Measurements from ENCODE around the gene NFATC2. TPM values are rescaled to one million over a fixed set of nuclear protein-coding genes. Genes with fewer than 3 reads are reported as not detected.

Gene NFATC2
- total RNA-seq, 2 experiments from 2014 or later = 32.5 to 33.2 TPM

DNA sequence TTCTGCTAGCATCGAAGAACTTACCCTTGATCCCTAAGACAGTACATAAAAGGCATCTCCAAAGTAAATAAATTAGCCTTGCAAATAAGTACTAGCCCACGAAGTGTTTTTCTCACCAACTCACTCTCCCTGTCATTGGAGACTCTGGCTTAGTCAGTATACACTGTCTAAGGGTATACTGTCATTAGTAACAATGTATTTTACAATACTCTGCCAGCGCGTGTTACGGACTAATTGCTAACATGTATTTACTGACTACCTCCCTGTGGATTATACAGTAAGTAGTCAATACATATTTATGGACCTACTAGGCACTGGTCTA is 72.1 kb downstream of the NFATC2 start:
- POLR2A ChIA-PET = interaction anchor here (0.5 to 1.4 kb wide), 4 partner anchors 11 to 384 kb away, joined by 3 to 4 read pairs (median 4); no protein-coding TSS in a partner anchor
- H3K27ac Mint-ChIP-seq = peak overlapping the region; percentile 85
- TF ChIP-seq, protein P1, sequence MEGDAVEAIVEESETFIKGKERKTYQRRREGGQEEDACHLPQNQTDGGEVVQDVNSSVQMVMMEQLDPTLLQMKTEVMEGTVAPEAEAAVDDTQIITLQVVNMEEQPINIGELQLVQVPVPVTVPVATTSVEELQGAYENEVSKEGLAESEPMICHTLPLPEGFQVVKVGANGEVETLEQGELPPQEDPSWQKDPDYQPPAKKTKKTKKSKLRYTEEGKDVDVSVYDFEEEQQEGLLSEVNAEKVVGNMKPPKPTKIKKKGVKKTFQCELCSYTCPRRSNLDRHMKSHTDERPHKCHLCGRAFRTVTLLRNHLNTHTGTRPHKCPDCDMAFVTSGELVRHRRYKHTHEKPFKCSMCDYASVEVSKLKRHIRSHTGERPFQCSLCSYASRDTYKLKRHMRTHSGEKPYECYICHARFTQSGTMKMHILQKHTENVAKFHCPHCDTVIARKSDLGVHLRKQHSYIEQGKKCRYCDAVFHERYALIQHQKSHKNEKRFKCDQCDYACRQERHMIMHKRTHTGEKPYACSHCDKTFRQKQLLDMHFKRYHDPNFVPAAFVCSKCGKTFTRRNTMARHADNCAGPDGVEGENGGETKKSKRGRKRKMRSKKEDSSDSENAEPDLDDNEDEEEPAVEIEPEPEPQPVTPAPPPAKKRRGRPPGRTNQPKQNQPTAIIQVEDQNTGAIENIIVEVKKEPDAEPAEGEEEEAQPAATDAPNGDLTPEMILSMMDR (IDR thresholded peaks at IDR 0.05) = no peak
- peaks cover 93% of the 10 kb centered on the region for H3K36me3 Mint-ChIP-seq (ENCODE audit: low read depth)
- H3K27me3 Mint-ChIP-seq = no peaks in the 10 kb centered on the region
- Histone ChIP-seq H3K4me1 (ENCODE audit: insufficient read depth, low read length) (peaks cover 19% of the 10 kb centered on the region), H3K4me3 (ENCODE audit: low read length) (no peak overlapping the region), H3K9me3 (ENCODE audit: control insufficient read depth in 1 of 2, insufficient read depth in 1 of 2, low read length in 2 of 2) (no peaks in the 10 kb centered on the region), H3K27me3 (ENCODE audit: control insufficient read depth in 1 of 2, insufficient read depth in 2 of 2, low read length in 2 of 2) (no peaks in the 10 kb centered on the region), H3K36me3 (ENCODE audit: insufficient read depth, low read length) (peaks cover 83% of the 10 kb centered on the region), H3K27ac (ENCODE audit: low read depth in 1 of 2, low read length in 2 of 2) (peak overlapping the region in 1 of 2 donors; percentile 38)
- peak overlapping the region; percentile 7 for H3K4me3 Mint-ChIP-seq
- no peaks in the 10 kb centered on the region for H3K9me3 Mint-ChIP-seq
- no peak for ATAC-seq (ENCODE audit: poor library complexity)
- CTCF ChIA-PET = no interaction called here
- intact Hi-C loops (cut with DNase I, micrococcal nuclease) = no loop called here
- peaks cover 30% of the 10 kb centered on the region for H3K4me1 Mint-ChIP-seq (ENCODE audit: low read depth)
- DNase-seq = no peak

DNA sequence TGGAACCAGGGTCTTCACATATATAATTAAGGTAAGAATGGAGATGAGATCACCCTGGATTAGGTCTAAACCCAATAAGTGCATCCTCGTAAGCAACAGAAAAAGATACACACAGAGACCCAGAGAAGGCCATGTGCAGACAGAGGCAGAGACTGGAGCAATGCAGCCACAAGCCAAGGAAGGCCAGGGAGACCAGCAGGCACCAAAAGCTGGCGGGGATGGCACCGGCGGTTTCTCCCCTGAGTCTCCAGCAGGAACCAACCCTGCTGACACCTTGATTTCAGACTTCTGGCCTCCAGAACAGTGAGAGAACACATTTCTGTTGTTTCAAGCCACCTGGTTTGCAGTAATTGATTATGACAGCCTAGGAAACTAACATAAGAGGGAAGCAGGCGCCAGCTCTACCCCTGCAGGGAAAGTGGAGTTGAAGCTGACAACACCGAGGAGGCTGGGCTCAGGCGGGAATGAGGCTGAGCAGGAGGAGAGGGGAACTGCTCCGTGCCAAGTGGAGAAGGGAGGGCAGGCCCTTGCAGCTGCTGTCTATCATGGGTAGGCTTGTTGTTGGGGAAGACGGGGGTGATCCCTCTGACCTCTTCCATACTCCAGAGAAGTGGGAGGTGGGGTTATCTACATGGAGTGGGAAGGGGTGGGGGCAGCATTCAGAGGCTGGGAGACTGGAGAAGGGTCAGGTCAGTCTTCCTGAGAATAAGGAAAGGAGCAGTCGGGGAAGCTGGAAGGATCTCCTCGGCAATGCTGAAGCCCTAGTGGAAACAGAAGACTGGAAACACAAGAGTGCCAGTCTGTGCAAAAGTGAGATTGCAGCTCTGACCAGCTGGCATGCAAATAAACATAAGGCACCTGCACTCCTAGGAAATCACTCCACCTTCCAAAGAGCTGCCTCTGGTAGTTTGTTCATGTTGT is 72.7 kb downstream of the NFATC2 start:
- H3K36me3 Mint-ChIP-seq (ENCODE audit: low read depth) = peaks cover 94% of the 10 kb centered on the region
- Histone ChIP-seq H3K27ac (ENCODE audit: low read depth in 1 of 2, low read length in 2 of 2) (no peak overlapping the region), H3K36me3 (ENCODE audit: insufficient read depth, low read length) (peaks cover 82% of the 10 kb centered on the region), H3K27me3 (ENCODE audit: control insufficient read depth in 1 of 2, insufficient read depth in 2 of 2, low read length in 2 of 2) (no peaks in the 10 kb centered on the region), H3K4me1 (ENCODE audit: insufficient read depth, low read length) (peaks cover 19% of the 10 kb centered on the region), H3K9me3 (ENCODE audit: control insufficient read depth in 1 of 2, insufficient read depth in 1 of 2, low read length in 2 of 2) (no peaks in the 10 kb centered on the region), H3K4me3 (ENCODE audit: low read length) (no peak overlapping the region)
- CTCF ChIA-PET = no interaction called here
- DNase-seq (no peak), ATAC-seq (ENCODE audit: poor library complexity) (no peak)
- no peak overlapping the region for H3K4me3 Mint-ChIP-seq
- TF ChIP-seq, protein P1 (IDR thresholded peaks at IDR 0.05) = no peak
- H3K4me1 Mint-ChIP-seq (ENCODE audit: low read depth) = peaks cover 34% of the 10 kb centered on the region
- POLR2A ChIA-PET = interaction anchor here (0.5 to 1.4 kb wide), 3 partner anchors 12 to 383 kb away, joined by 3 to 4 read pairs (median 4); no protein-coding TSS in a partner anchor
- no peaks in the 10 kb centered on the region for H3K9me3 Mint-ChIP-seq
- intact Hi-C loops (cut with DNase I, micrococcal nuclease) = loop anchor here in 1 of 2 experiments (5.0 kb wide), 1 partner anchor 42 kb away; no protein-coding TSS in a partner anchor
- no peaks in the 10 kb centered on the region for H3K27me3 Mint-ChIP-seq
- H3K27ac Mint-ChIP-seq = peak overlapping the region; percentile 85

DNA sequence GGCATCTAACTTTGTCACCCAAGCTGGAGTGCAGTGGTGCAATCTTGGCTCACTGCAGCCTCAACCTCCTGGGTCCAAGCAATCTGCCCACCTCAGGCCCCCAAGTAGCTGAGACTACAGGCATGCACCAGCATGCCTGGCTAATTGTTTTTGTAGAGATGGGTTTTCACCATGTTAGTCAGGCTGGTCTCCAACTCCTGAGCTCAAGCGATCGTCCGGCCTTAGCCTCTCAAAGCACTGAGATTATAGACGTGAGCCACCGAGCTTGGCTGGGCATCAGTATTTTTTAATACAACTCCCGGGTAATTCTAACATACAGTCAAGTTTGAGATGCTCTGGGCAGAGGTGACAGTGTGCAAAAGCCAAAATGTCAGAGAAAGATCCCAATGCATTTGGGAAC is 73.5 kb downstream of the NFATC2 start:
- ChIA-PET POLR2A (no interaction called here), CTCF (no interaction called here)
- no peaks in the 10 kb centered on the region for H3K9me3 ChIP-seq (ENCODE audit: control insufficient read depth in 1 of 2, insufficient read depth in 1 of 2, low read length in 2 of 2)
- H3K27me3 ChIP-seq (ENCODE audit: control insufficient read depth in 1 of 2, insufficient read depth in 2 of 2, low read length in 2 of 2) = no peaks in the 10 kb centered on the region
- no peaks in the 10 kb centered on the region for H3K27me3 Mint-ChIP-seq
- peaks cover 23% of the 10 kb centered on the region for H3K4me1 ChIP-seq (ENCODE audit: insufficient read depth, low read length)
- peaks cover 95% of the 10 kb centered on the region for H3K36me3 Mint-ChIP-seq (ENCODE audit: low read depth)
- TF ChIP-seq, protein P1 (IDR thresholded peaks at IDR 0.05) = no peak
- peaks cover 37% of the 10 kb centered on the region for H3K4me1 Mint-ChIP-seq (ENCODE audit: low read depth)
- peak overlapping the region in 1 of 2 donors; percentile 2 for H3K27ac ChIP-seq (ENCODE audit: low read depth in 1 of 2, low read length in 2 of 2)
- H3K36me3 ChIP-seq (ENCODE audit: insufficient read depth, low read length) = peaks cover 84% of the 10 kb centered on the region
- ATAC-seq (ENCODE audit: poor library complexity) (no peak), DNase-seq (no peak)
- H3K27ac Mint-ChIP-seq = peak overlapping the region; percentile 85
- no peak overlapping the region for H3K4me3 Mint-ChIP-seq
- intact Hi-C loops (cut with DNase I, micrococcal nuclease) = loop anchor here in 1 of 2 experiments (5.0 kb wide), 1 partner anchor 43 kb away; no protein-coding TSS in a partner anchor
- no peak overlapping the region for H3K4me3 ChIP-seq (ENCODE audit: low read length)
- H3K9me3 Mint-ChIP-seq = no peaks in the 10 kb centered on the region
